ENCODE results near the gene LMNTD2.

The LMNTD2 gene

GRCh38 chr11:544817-545166 is 15.7 kb downstream of the LMNTD2 start:
- H3K9me3 ChIP-seq: no peaks in the 10 kb centered on the region
- peaks cover 0 to 17% of the 10 kb centered on the region in 2 donors for H3K27me3 ChIP-seq
- DNase-seq: no peak
- no peak overlapping the region for H3K4me3 ChIP-seq
- H3K4me1 ChIP-seq: no peaks in the 10 kb centered on the region
- intact Hi-C loops (cut with DNase I; ENCODE audit: low total_unique reads): no loop called here
- TF ChIP-seq, protein P1, sequence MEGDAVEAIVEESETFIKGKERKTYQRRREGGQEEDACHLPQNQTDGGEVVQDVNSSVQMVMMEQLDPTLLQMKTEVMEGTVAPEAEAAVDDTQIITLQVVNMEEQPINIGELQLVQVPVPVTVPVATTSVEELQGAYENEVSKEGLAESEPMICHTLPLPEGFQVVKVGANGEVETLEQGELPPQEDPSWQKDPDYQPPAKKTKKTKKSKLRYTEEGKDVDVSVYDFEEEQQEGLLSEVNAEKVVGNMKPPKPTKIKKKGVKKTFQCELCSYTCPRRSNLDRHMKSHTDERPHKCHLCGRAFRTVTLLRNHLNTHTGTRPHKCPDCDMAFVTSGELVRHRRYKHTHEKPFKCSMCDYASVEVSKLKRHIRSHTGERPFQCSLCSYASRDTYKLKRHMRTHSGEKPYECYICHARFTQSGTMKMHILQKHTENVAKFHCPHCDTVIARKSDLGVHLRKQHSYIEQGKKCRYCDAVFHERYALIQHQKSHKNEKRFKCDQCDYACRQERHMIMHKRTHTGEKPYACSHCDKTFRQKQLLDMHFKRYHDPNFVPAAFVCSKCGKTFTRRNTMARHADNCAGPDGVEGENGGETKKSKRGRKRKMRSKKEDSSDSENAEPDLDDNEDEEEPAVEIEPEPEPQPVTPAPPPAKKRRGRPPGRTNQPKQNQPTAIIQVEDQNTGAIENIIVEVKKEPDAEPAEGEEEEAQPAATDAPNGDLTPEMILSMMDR (IDR thresholded peaks at IDR 0.05): no peak
- no peak overlapping the region for H3K27ac ChIP-seq
- H3K36me3 ChIP-seq: no peaks in the 10 kb centered on the region

- peaks cover 0 to 16% (median 13%) of the 10 kb centered on the region in 4 donors for H3K4me1 ChIP-seq
- H3K9me3 ChIP-seq: no peaks in the 10 kb centered on the region
- H3K4me3 ChIP-seq: no peak overlapping the region
- peaks cover 0 to 22% of the 10 kb centered on the region in 2 donors for H3K27me3 ChIP-seq
- H3K36me3 ChIP-seq: no peaks in the 10 kb centered on the region
- intact Hi-C loops (cut with DNase I; ENCODE audit: low total_unique reads): no loop called here
- TF ChIP-seq, protein P1 (IDR thresholded peaks at IDR 0.05): no peak
- no peak overlapping the region for H3K27ac ChIP-seq
- no peak for DNase-seq
Measured at GRCh38 chr11:541433-541885, 19.1 kb downstream of the LMNTD2 start.

DNA sequence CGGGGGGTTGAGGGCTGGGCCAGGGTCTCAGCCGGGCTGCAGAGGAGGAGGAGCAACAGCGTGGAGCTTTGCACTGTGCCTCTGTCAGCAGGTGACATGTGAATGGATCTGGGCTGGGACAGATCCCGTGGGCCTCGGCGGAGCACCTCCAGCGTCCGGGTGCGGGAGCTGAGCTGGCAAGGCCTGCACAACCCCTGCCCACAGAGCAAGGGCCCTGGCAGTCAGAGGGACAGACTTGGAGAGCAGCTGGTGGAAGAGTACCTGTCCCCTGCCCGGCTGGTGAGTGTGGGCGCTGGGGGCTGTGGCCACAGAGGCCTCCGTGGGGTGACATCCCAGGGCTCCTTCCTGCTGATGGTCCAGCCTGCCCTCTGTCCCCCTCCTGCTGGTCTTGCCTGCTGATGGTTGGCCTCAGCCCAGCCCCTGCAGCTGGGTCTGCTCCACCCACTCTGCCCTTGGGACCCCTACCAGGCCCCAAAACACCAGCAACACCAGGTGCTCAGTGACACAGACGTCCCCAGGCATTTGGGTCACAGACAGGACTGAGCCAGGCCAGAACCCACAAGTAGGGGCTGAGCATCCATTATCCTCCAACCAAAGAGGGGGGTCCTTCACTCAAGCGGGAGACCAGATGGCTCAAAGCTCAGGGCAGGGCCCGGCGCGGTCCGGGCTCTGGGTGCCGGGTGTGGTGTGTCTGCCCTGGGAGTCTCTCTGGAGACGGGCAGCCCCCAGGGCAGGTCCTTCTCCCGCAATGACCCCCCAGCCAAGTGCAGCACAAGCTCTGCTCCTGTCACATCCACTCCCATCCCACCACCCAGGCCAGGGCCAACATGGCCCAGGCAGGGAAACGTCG is 19.7 kb downstream of the LMNTD2 start:
- no peaks in the 10 kb centered on the region for H3K36me3 ChIP-seq
- no peaks in the 10 kb centered on the region for H3K9me3 ChIP-seq
- intact Hi-C loops (cut with DNase I; ENCODE audit: low total_unique reads): no loop called here
- H3K27ac ChIP-seq: no peak overlapping the region
- TF ChIP-seq, protein P1 (IDR thresholded peaks at IDR 0.05): no peak
- peaks cover 0 to 22% of the 10 kb centered on the region in 2 donors for H3K27me3 ChIP-seq
- no peak overlapping the region for H3K4me3 ChIP-seq
- DNase-seq: no peak
- peaks cover 0 to 22% (median 19%) of the 10 kb centered on the region in 4 donors for H3K4me1 ChIP-seq

- DNase-seq: no peak
- intact Hi-C loops (cut with DNase I; ENCODE audit: low total_unique reads): loop anchor here (10.0 kb wide), 1 partner anchor 235 kb away; the partner anchor contains the start of gene IFITM2
- Histone ChIP-seq H3K4me1 (peaks cover 0 to 24% (median 19%) of the 10 kb centered on the region in 4 donors), H3K36me3 (no peaks in the 10 kb centered on the region), H3K9me3 (no peaks in the 10 kb centered on the region), H3K27me3 (peaks cover 0 to 20% of the 10 kb centered on the region in 2 donors), H3K27ac (no peak overlapping the region), H3K4me3 (no peak overlapping the region)
- TF ChIP-seq, protein P1 (IDR thresholded peaks at IDR 0.05): no peak
Measured at GRCh38 chr11:539971-540481, 20.5 kb downstream of the LMNTD2 start.

- TF ChIP-seq, protein P1 (IDR thresholded peaks at IDR 0.05): no peak
- no peak overlapping the region for H3K4me3 ChIP-seq
- intact Hi-C loops (cut with DNase I; ENCODE audit: low total_unique reads): loop anchor here (10.0 kb wide), 1 partner anchor 234 kb away; the partner anchor contains the start of gene IFITM2
- peaks cover 3 to 36% (median 29%) of the 10 kb centered on the region in 4 donors for H3K4me1 ChIP-seq
- H3K27me3 ChIP-seq: peaks cover 0 to 11% of the 10 kb centered on the region in 2 donors
- no peaks in the 10 kb centered on the region for H3K9me3 ChIP-seq
- peaks cover 1% of the 10 kb centered on the region in 3 donors for H3K36me3 ChIP-seq
- no peak for DNase-seq
- no peak overlapping the region for H3K27ac ChIP-seq
Measured at GRCh38 chr11:538431-539051, 22.0 kb downstream of the LMNTD2 start.

Measured in tibial artery (tissue), 4 donors.